Measurements from ENCODE around the gene ARGLU1.

- TF ChIP-seq FOXK2 (IDR thresholded peaks at IDR 0.05) (no peak), TARDBP (IDR thresholded peaks at IDR 0.05) (no peak), CTBP1 (IDR thresholded peaks at IDR 0.05; ENCODE audit: borderline replicate concordance) (no peak), SP1 (IDR thresholded peaks at IDR 0.05) (no peak), FOXA1 (IDR thresholded peaks at IDR 0.05) (no peak), ARNT (IDR thresholded peaks at IDR 0.05) (no peak), ZNF384 (IDR thresholded peaks at IDR 0.05) (no peak), FOXM1 (IDR thresholded peaks at IDR 0.05; ENCODE audit: borderline replicate concordance) (no peak), NFRKB (IDR thresholded peaks at IDR 0.05) (no peak), BHLHE40 (IDR thresholded peaks at IDR 0.05; ENCODE audit: borderline replicate concordance) (no peak), L3MBTL2 (conservative IDR thresholded peaks at IDR 0.05) (no peak), ELF4 (IDR thresholded peaks at IDR 0.05) (no peak), HDGF (IDR thresholded peaks at IDR 0.05; ENCODE audit: borderline replicate concordance) (no peak)
These were observed 5.6 kb downstream of the ARGLU1 start for GRCh38 chr13:106562301-106562700.
